Spleen (tissue), 7 donors: ENCODE measurements around the gene RNF166.

Experiments used
- CTCF ChIP-seq, 11 experiments: fragments of 200-600 bp in 7 of 11; fragments of 450-650 bp in 4 of 11; sonication (generic) in 4 of 11; IDR thresholded peaks in 8 of 11; conservative IDR thresholded peaks in 3 of 11; 1 replicate in 7 of 11; 2 replicates in 4 of 11; pipeline versions ENCODE4 v1.4.0 to v1.8.0; 2016 to 2021; ENCODE audit warnings: antibody characterized with exemption in 11 of 11, inconsistent platforms in 4 of 11, mild to moderate bottlenecking in 1 of 11
- POLR2A ChIP-seq, 3 donors: fragments of 450-650 bp; IDR thresholded peaks; one replicate each; pipeline ENCODE4 v1.5.1; 2017; ENCODE audit warnings: antibody characterized with exemption in 3 of 3, mild to moderate bottlenecking in 1 of 3
- donor health status: DM: no; HTN: no; CAD: no; lungs with moderate emphysema.
- donor health status: DM: no; HTN: no; CAD: no.
- donor health status: DM: no; HTN: no; CAD: no.

GRCh38 chr16:88744577-88745521, 38.6 kb upstream of the RNF166 start:
- TF ChIP-seq CTCF (IDR thresholded peaks at IDR 0.05 in 8 of 11, conservative IDR thresholded peaks at IDR 0.05 in 3 of 11) (no peak), POLR2A (IDR thresholded peaks at IDR 0.05) (no peak)
